Fibroblast of skin of back (primary cell): ENCODE measurements around the gene URM1.
A peak's percentile ranks its signal among the peaks of the same experiment; 100 is the strongest.

Experiments used
- DNase-seq: peaks from one replicate; pipeline ENCODE4 v3.0.0-alpha.2; 2013

URM1 gene

GRCh38 chr9:128349125-128349524 lies 22.0 kb upstream of the URM1 start:
- DNase-seq = no peak

DNA sequence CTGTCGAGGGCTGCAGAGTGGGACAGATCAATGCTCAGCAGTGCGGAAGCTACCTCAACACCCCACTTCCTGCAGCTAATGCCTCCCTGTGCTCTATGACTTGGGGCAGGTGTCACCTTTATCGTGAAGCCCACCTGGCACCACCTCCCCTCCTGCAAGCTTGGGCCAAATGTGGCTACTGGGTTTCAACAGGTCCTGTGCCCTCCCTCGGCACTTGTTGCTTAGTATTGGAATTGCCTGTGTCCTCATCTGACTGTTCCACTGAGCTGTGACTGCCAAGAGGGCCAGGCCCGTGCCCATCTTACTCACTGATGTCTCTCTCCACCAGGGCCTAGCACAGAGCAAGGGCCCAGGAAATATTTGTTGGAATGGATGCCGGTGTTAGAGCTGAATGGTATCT lies 21.4 kb upstream of the URM1 start:
- no peak for DNase-seq

DNA sequence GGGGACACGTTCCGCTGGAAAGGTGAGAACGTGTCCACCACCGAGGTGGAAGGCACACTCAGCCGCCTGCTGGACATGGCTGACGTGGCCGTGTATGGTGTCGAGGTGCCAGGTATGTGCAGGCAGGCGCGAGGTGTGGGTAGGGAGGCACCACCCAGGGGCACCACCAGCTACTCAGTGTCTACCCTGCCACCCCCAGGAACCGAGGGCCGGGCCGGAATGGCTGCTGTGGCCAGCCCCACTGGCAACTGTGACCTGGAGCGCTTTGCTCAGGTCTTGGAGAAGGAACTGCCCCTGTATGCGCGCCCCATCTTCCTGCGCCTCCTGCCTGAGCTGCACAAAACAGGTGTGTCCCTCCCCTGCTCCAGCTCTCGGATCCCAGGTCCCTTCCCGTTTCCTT lies 15.7 kb upstream of the URM1 start:
- DNase-seq = no peak

- DNase-seq = no peak
Measured at GRCh38 chr9:128358090-128358489, 13.1 kb upstream of the URM1 start.

- no peak for DNase-seq
Measured at GRCh38 chr9:128358861-128359260, 12.3 kb upstream of the URM1 start.

GRCh38 chr9:128360826-128361225 lies 10.3 kb upstream of the URM1 start:
- DNase-seq = no peak

DNA sequence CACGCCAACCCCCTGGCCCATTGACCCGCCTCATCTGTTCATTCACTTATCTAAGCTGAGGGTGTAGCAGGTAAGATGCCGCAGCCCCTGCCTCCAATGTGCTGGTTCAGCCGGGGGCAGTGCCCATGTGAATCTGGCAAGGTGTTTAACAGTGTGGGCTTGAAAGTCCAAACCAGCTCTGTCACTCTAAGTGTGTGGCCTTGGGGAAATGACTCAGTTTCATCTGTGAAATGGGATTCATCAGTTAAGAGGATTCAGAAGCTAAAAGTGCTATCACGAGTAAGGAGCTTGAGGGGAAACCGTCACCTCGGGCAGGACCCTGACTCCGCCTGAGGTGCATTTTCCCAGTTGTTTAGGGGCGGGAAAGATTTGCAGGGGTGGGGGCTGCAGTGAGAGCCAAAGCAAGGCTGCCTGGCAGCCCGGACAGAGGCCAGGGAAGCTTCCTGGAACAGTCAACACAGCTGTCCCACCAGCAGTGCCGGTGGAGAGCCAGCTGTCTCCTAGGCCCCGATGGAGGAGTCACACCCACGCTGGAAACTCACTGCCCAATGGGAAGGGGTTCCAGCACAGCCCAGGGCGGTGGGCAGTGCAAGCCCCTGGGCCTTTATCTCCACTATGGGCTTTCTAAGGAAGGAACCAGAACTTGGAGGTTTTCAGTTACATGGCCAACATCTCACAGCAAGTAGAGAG lies 9.7 kb upstream of the URM1 start:
- no peak for DNase-seq

DNA sequence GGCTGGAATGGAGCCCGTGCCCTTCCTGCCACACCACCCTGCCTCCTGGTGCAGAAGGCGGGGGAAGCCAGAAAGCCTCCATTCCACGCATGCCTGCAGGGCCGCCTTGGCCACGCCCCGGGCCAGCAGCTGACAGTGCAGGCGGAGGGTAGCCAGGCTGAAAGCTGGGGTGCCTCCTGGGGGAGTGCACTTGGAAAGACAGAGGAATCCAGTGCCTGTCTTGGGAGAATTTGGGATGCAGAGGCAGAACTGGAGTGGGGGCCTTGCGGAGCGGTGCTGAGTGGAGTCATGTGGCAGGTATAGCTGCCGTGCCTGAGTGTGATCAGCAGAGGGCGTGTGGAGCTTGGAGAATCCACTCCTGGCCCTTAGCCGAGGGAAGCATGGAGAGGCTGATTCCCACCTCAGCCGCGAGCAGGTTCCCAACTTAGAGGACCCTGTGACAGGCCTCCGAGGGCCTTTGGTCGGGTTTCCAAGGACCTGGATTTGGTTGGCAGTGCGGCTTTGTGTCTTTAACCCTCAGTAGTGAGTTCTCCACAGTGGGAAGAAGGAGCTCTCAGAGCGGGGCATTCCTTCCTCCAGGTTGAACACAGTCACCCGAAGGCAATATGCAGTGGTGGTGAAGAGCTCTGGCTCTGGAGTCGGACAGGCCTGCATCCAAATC lies 9.1 kb upstream of the URM1 start:
- peak; percentile 79 for DNase-seq

DNA sequence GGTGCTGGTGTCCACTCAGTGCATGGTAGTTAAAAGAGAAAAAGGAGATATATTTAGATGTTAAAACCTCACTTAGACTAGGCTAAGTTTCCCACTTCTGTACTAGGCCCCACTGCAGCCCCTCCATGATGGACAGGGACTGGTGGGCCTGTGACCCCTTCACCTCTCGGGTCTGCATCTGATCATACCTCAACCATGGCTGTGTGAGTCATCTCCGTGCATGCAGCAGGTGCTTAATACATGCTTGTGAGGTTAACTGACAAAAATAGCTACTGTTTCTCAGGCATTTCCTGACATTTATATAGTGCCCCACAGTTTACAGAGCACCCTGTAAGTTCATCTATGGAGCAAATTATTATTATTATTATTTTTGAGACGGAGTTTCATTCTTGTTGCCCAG lies 8.4 kb upstream of the URM1 start:
- DNase-seq = no peak

DNA sequence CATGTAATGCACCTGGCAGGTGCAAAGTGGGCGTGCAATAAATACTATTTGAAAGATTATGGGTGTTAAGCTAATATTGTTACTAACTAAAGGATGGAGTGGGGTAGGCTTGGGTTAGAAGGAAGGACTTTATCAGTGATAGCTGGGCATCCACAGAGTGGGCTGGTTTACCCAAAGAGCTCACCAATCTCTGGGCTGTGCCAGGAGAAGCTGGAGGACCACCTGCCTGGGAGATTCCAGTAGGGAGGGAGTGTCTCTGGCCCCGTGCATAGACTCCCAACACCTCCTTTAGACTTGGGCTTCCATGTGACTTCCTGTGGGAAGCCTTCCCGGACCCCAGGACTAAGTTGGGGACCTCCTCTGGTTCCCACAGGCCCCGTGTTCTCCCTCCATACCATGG lies 5.6 kb upstream of the URM1 start:
- DNase-seq = no peak

DNA sequence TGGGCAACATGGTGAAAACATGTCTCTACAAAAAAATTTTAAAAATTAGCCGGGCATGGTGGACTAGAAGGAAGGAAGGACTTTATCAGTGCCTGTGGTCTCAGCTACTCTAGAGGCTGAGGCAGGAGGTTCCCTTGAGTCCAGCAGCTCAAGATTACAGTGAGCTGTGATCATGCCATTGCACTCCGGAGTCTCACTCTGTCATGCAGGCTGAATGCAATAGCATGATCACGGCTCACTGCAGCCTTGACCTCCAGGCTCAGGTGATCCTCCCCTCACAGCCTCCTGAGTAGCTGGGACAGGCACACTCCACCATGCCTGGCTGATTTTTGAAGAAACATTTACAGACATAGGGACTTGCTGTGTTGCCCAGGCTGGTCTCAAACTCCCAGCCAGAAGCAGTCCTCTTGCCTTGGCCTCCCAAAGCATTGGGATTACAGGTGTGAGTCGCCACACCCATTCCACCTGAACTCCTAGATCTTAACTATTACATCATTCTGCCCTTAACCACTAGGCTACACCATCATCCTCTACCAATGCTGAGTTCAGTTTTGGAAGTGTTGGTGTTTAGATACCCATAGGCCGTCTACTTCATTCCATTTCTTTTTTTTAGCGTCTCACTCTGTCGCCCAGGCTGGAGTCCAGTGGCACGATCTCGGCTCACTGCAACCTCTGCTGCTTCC lies 2.0 kb upstream of the URM1 start:
- no peak for DNase-seq

DNA sequence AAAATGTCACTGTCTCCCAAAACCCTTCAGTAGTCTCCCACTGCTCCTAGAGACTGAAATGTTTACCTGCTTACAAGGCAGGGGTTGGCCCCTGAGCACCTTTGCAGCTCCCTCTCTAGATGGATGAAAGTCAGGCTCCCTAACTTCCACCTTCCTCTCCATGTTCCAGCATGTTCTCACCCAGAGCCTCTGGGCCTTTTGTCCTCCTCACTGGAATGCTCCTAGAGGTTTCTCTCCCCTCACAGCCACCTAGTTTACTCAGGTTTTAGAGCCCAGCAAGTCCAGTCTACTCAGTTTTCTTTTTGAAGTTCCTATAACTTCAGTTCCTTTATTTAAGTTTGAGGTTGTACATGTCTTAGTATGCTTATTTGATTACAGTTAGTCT lies 815 bp upstream of the URM1 start:
- DNase-seq = no peak

DNA sequence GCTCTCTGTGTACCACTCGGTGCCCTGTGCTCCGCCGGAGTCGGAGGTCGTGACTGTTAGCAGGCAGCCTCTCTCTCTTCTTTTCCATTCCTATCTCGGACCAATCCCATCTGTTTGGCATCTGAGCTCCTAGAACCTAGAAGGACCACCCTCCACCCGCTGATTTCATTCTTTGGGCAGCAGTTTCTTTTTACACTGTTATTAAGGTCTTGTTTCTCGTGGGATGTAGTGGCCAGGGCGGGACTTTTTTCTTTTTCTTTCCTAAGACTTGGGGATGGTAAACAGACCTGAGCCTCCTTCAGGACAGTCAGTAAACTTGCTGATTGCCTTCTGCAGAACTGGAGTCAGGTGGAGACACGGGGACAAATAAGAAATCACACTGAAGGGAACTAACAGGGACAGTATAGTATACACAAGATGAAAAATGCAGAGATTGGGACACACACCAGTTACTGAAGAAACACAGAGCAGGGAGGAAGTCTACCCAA lies 500 bp downstream of the URM1 start:
- no peak for DNase-seq

- no peak for DNase-seq
Measured at GRCh38 chr9:128372188-128372641, 1.0 kb downstream of the URM1 start.

- DNase-seq = no peak
Measured at GRCh38 chr9:128372784-128373183, 1.6 kb downstream of the URM1 start.

DNA sequence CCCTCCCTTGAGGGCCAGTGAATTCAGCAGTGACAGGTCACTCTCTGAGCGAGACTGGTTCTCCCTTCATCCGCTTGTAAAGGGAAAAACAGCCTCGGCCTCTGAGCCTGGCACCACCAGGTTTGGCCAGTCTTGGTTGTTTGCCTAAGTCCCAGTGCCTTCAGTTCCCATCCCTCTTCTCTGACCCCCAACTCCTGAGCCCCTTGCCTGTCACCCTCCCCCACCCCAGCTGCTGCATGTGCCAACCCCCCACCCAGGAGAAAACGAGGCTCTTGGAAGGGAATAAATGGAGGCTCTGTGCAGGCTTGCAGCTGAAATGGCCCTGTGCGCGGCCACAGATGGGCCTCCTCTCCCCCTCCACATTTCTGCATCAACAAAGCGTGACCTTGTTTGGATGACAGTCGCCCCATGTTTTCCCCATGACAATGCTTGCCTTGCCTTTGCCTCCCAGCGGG lies 3.1 kb downstream of the URM1 start:
- DNase-seq = no peak

GRCh38 chr9:128375865-128376264 lies 4.7 kb downstream of the URM1 start:
- DNase-seq = no peak

- DNase-seq = no peak
Measured at GRCh38 chr9:128382261-128382660, 11.1 kb downstream of the URM1 start.

- no peak for DNase-seq
Measured at GRCh38 chr9:128383007-128383753, 12.0 kb downstream of the URM1 start.

GRCh38 chr9:128383791-128384190 lies 12.6 kb downstream of the URM1 start:
- no peak for DNase-seq

DNA sequence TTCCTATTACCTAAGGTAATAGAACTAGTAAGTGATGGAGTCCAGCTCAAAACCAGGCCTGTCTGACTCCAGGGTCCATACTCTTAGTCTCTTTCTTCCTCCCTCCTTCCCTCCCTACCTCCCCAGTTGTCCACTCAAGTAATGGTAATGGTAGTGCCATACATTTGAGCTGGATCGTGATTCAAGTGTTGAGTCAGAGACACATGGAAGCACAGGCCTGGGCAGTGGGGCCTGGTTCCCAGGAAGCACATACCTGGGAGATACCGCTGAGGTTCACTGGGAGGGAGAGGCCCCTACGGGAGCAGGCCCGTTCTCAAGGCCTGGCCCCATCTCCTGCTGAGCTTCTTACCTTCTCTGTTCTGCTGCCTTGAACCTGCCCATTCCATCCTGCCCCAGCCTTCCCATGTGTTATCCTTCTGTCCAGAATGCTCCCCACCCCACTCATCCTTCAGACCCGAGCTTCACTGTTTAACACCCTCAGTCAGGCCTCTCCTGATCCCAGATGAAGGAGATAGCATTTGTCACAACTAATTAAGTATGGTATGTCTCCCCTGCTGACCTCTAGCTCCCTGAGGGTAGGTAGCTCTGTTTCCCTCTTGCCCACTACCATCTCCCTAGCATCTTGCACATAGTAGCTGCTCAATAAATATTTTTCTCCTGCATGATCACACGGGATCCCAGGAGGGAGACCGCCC lies 13.8 kb downstream of the URM1 start:
- no peak for DNase-seq
